Uterus (tissue), 4 donors: ENCODE measurements around the gene SLC6A8. TPM values are rescaled to one million over a fixed set of nuclear protein-coding genes. Genes with fewer than 3 reads are reported as not detected.

Experiments
- DNase-seq, 2 donors: peaks; one replicate each; pipeline ENCODE4 v3.0.0-alpha.2; 2019 to 2020
- H3K27ac ChIP-seq, 2 donors: fragments of 200-600 bp; sonication (generic); 1 replicate in 1 of 2; 2 replicates in 1 of 2; pipeline ENCODE4 v1.5.1; 2016 to 2018
- H3K27me3 ChIP-seq, 2 donors: fragments of 200-600 bp; sonication (generic); one replicate each; pipeline ENCODE4 v1.5.1; 2018 to 2019; ENCODE audit warnings: control low read depth in 1 of 2
- H3K36me3 ChIP-seq, 2 donors: fragments of 200-600 bp; sonication (generic); one replicate each; pipeline ENCODE4 v1.5.1; 2019; ENCODE audit warnings: control low read depth in 1 of 2
- H3K4me1 ChIP-seq, 2 donors: fragments of 200-600 bp; sonication (generic); one replicate each; pipeline ENCODE4 v1.5.1; 2018 to 2019; ENCODE audit warnings: control low read depth in 1 of 2
- H3K4me3 ChIP-seq, 2 donors: fragments of 200-600 bp; sonication (generic); 1 replicate in 1 of 2; 2 replicates in 1 of 2; pipeline ENCODE4 v1.5.1; 2018 to 2019; ENCODE audit warnings: mild to moderate bottlenecking in 1 of 2
- H3K9me3 ChIP-seq, 2 donors: fragments of 200-600 bp; sonication (generic); one replicate each; pipeline ENCODE4 v1.5.1; 2019; ENCODE audit warnings: control low read depth in 1 of 2
- POLR2A ChIP-seq, 2 donors: fragments of 450-650 bp; IDR thresholded peaks; one replicate each; pipeline ENCODE4 v1.6.1; 2016; ENCODE audit warnings: antibody characterized with exemption in 2 of 2, mild to moderate bottlenecking in 1 of 2, moderate library complexity in 1 of 2
- intact Hi-C: fragments of 100-400 bp; cut with DNase I; formaldehyde crosslinking; loops from one replicate; pipeline ENCODE4 v1.15.1; 2023; ENCODE audit warnings: low total_unique reads
- total RNA-seq, 4 donors: library from RNA; depleted of rRNA in 3 of 4; stranded (reverse); fragments of >200 nt in 3 of 4; gene quantifications; one replicate each; pipeline versions ENCODE4 v1.1.0 to v1.2.4, GENCODE V29; 2014 to 2023
- TF ChIP-seq, protein P1 (sequence below), 4 experiments: fragments of 200-600 bp in 2 of 4; fragments of 450-650 bp in 2 of 4; sonication (generic) in 2 of 4; IDR thresholded peaks; one replicate each; pipeline ENCODE4 v1.5.1; 2016 to 2019; ENCODE audit warnings: antibody characterized with exemption in 4 of 4, mild to moderate bottlenecking in 2 of 4, moderate library complexity in 1 of 4
- donor health status: DM: yes; HTN: yes; CAD: no.

Gene SLC6A8
- total RNA-seq, 4 donors from 2014 or later: 4.7 to 40.3 (median 11.2) TPM

DNA sequence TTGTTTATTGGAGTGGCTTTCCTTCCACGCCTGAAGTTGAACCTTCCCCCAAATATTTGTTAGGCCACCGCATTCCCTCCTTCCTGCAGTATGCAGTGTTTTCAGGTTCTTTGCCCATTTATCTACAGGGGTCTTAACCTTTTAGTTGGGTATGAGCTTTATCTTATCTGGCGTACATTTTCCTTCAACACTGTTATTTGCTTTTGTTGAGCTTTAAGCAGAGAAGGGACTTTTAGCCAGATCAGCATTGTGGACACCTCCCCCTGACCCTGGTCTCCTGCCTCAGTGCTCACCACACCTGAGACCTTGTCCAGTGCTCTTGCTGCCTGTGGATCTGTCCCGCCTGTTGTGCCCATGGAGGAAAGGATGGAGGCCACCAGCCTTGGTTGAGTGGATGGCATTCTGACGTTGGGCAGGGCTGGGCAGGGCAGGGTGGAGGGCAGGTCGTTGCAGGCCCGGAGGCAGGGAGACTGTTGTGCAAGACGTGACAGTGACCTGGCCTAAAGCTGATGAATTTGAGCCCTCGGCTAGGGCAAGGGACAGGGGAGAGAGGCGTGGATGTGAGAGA, 41.7 kb upstream of the SLC6A8 start:
- intact Hi-C loops: no loop called here
- Histone ChIP-seq H3K9me3 (no peaks in the 10 kb centered on the region), H3K4me1 (peaks cover 0 to 4% of the 10 kb centered on the region in 2 donors), H3K4me3 (no peak overlapping the region), H3K27ac (no peak overlapping the region), H3K27me3 (peaks cover 0 to 20% of the 10 kb centered on the region in 2 donors), H3K36me3 (no peaks in the 10 kb centered on the region)
- TF ChIP-seq, protein P1, sequence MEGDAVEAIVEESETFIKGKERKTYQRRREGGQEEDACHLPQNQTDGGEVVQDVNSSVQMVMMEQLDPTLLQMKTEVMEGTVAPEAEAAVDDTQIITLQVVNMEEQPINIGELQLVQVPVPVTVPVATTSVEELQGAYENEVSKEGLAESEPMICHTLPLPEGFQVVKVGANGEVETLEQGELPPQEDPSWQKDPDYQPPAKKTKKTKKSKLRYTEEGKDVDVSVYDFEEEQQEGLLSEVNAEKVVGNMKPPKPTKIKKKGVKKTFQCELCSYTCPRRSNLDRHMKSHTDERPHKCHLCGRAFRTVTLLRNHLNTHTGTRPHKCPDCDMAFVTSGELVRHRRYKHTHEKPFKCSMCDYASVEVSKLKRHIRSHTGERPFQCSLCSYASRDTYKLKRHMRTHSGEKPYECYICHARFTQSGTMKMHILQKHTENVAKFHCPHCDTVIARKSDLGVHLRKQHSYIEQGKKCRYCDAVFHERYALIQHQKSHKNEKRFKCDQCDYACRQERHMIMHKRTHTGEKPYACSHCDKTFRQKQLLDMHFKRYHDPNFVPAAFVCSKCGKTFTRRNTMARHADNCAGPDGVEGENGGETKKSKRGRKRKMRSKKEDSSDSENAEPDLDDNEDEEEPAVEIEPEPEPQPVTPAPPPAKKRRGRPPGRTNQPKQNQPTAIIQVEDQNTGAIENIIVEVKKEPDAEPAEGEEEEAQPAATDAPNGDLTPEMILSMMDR (IDR thresholded peaks at IDR 0.05): no peak
- no peak for TF ChIP-seq POLR2A (IDR thresholded peaks at IDR 0.05)
- peak in 1 of 2 donors; percentile 2 for DNase-seq

DNA sequence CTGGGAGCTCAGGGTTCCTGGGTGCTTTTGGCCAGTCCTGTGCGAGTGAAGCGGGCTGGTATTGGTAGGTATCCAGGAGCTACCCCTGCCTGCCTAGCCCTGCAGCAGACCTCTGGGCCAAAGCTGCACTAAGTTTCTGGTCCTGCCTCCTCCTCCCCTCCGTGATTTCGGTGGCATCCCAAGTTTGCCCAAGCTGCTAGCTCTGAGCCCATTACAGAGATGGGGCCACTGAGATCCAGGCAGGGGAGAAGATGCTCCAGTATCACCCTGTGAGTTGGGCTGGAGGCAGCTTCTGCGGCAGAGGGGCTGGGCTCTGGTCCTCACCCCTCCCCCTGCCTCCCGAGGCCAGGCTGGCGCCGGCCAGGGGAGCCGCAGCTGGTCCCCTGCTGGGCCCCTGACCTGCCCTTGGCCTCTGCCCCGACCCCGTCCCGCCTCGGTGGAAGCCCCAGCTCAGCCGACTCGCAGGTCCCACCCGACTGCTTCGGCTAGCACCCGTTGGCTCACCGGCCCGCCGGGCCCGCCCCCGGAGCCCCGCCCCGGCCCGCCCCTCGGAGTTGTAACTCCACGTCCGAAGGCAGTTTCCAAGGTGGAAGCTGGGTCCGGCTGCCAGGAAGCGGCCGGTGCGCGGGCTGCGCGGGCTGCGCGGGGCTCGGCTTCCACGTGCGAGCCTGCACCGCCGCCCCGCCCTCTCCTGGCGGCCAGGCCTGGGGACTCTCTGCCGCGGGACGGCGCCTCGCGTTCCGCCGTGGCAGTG, 40.9 kb upstream of the SLC6A8 start, which contains the start of gene DUSP9:
Gene DUSP9 (plus strand): TSS at position 584 of the 754 bp plus-strand sequence. CDS start 751 bp downstream, outside the sequence.
- peaks cover 0 to 20% of the 10 kb centered on the region in 2 donors for H3K27me3 ChIP-seq
- H3K27ac ChIP-seq: no peak within 1 kb of the TSS
- H3K9me3 ChIP-seq: no peaks in the 10 kb centered on the region
- peak; percentile 4 to 13 for DNase-seq
- intact Hi-C loops: no loop called here
- no peak for TF ChIP-seq POLR2A (IDR thresholded peaks at IDR 0.05)
- TF ChIP-seq, protein P1 (IDR thresholded peaks at IDR 0.05): no peak
- no peak within 1 kb of the TSS for H3K4me3 ChIP-seq
- H3K36me3 ChIP-seq: no peaks in the 10 kb centered on the region
- peaks cover 0 to 4% of the 10 kb centered on the region in 2 donors for H3K4me1 ChIP-seq

DNA sequence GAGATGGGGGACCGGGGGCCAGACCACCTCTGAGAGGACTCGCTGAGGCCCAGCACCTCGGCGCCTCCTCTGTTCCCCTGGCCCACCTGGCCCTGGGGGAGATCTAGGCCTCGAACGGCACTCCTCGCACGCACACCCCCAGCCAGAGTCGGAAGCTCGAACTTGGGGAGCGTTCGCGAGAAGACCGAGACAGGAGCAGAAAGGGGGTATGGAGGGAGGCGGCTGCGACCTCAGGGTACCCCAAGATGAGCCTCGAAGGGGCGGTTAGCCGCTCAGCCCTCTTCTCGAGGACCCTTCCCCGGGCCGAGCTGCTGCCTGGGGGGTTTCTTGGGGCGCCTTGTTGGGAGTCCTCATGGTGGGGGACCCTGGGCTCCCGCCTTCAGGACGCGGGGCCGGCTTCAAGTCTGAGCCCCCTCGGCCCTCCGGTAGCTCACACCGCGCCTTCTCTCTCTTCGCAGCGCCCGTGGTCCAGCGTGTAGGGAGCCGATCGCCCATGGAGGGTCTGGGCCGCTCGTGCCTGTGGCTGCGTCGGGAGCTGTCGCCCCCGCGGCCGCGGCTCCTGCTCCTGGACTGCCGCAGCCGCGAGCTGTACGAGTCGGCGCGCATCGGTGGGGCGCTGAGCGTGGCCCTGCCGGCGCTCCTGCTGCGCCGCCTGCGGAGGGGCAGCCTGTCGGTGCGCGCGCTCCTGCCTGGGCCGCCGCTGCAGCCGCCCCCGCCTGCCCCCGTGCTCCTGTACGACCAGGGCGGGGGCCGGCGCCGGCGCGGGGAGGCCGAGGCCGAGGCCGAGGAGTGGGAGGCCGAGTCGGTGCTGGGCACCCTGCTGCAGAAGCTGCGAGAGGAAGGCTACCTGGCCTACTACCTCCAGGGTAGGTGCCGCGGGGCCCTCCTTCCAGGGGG, 40.0 kb upstream of the SLC6A8 start:
- no peaks in the 10 kb centered on the region for H3K9me3 ChIP-seq
- no peaks in the 10 kb centered on the region for H3K36me3 ChIP-seq
- no peak overlapping the region for H3K4me3 ChIP-seq
- peaks cover 0 to 19% of the 10 kb centered on the region in 2 donors for H3K27me3 ChIP-seq
- TF ChIP-seq, protein P1 (IDR thresholded peaks at IDR 0.05): no peak
- TF ChIP-seq POLR2A (IDR thresholded peaks at IDR 0.05): no peak
- H3K27ac ChIP-seq: no peak overlapping the region
- H3K4me1 ChIP-seq: peaks cover 0 to 4% of the 10 kb centered on the region in 2 donors
- intact Hi-C loops: no loop called here
- DNase-seq: peak; percentile 6 to 11

DNA sequence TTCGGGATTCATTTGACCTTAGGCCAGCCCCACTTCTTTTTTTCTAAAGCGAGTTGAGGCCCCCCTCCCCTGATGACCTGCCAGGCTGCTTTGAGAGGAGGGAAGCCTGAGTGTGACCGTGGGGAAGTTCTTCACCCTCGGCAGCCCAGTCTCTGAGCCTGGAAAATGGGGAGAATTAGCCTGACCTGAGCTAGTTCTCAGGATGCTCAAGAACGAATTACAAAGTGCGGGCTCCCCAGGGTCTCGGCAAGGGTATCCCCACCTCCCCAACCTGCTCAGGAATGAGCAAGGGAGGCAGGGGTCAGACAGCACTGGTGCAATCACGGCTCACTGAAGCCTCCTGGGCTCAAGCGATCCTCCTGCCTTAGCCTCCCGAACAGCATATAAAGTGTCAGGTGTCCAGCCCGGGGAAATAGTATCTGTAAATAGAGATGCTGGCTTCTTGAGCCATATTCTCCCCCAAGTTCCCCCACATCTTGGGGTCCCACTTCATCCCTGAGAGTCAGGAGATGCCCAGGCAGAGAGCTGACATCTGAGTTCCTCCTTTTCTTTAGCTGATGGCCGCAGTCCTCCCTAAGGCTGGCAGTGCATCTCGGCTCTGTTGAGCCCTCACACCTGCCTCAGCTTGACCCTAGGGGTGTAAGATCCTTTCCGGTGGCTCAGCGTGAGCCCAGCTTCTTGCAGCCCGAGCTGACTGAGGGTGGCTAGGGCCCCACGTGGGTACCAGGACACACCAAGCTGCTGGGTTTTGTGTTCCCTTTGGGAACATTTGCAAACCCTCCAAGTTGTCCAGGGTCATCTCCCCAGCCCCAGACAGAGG, 39.2 kb upstream of the SLC6A8 start:
- Histone ChIP-seq H3K27ac (no peak overlapping the region), H3K4me1 (peaks cover 0 to 4% of the 10 kb centered on the region in 2 donors), H3K9me3 (no peaks in the 10 kb centered on the region), H3K36me3 (no peaks in the 10 kb centered on the region), H3K27me3 (peaks cover 0 to 13% of the 10 kb centered on the region in 2 donors), H3K4me3 (no peak overlapping the region)
- no peak for TF ChIP-seq POLR2A (IDR thresholded peaks at IDR 0.05)
- TF ChIP-seq, protein P1 (IDR thresholded peaks at IDR 0.05): no peak
- intact Hi-C loops: no loop called here
- peak in 1 of 2 donors; percentile 6 for DNase-seq
